A549 (cell line): ENCODE data around the gene DHRS11. TPM values are rescaled to one million over a fixed set of nuclear protein-coding genes. Genes with fewer than 3 reads are reported as not detected.

ENCODE experiments used
- ATAC-seq, 2 experiments: fragments of 200-7000 bp in 1 of 2; fragments of >200 bp in 1 of 2; cut with Nextera tagmentation in 1 of 2; cut with Tn5 transposase in 1 of 2; 3 replicates each; pipeline versions ENCODE4 v1.8.0 to v1.9.1; 2018 to 2020; ENCODE audit warnings: mild to moderate bottlenecking in 1 of 2, moderate library complexity in 1 of 2
- CTCF ChIA-PET: fragments of 300-600 bp; sonication (Branson Sonifier 250); formaldehyde crosslinking; extraction: SDS; loops from one replicate; lab custom pipeline; 2021; ENCODE audit warnings: antibody characterized with exemption, inconsistent platforms; lab: Yijun Ruan, JAX
- POLR2A ChIA-PET: fragments of 350-600 bp; formaldehyde crosslinking; extraction: SDS; loops from one replicate; lab custom pipeline; 2021; ENCODE audit warnings: antibody characterized with exemption, inconsistent platforms; lab: Yijun Ruan, JAX
- DNase-seq, 2 experiments: peaks; one replicate each; pipeline versions ENCODE4 v3.0.0 to v3.0.0-alpha.2; 2011 to 2016; ENCODE audit warnings: low read depth in 1 of 2, low spot score in 1 of 2
- FAIRE-seq: peaks from 2 replicates; lab custom pipeline; 2011; peaks lifted over from hg19 to GRCh38; lab: Jason Lieb, UNC
- H3K27ac ChIP-seq, 2 experiments: fragments of >200 bp; sonication (Bioruptor Twin); formaldehyde crosslinking; 3 replicates each; pipeline ENCODE4 v1.5.1; 2016 to 2017
- H3K4me1 ChIP-seq: fragments of >200 bp; sonication (Bioruptor Twin); formaldehyde crosslinking; 3 replicates; pipeline ENCODE4 v1.6.1; 2016
- H3K4me2 ChIP-seq: fragments of >200 bp; sonication (Bioruptor Twin); formaldehyde crosslinking; 3 replicates; pipeline ENCODE4 v1.6.1; 2016
- H3K4me3 ChIP-seq: fragments of >200 bp; sonication (Bioruptor Twin); formaldehyde crosslinking; 3 replicates; pipeline ENCODE4 v1.5.1; 2016
- H3K9me3 ChIP-seq: fragments of >200 bp; sonication (Bioruptor Twin); formaldehyde crosslinking; 3 replicates; pipeline ENCODE4 v1.6.1; 2016
- CBX2 ChIP-seq: fragments of 200-600 bp; sonication (generic); IDR thresholded peaks from 2 replicates; pipeline ENCODE4 v1.6.1; 2016; ENCODE audit warnings: low read depth, mild to moderate bottlenecking, borderline replicate concordance
- CEBPB ChIP-seq, 2 experiments: fragments of >200 bp in 1 of 2; sonication (Bioruptor Twin) in 1 of 2; formaldehyde crosslinking in 1 of 2; IDR thresholded peaks; 2 replicates each; pipeline ENCODE4 v1.6.1; 2012 to 2016
- CHD2 ChIP-seq: fragments of 150-350 bp; IDR thresholded peaks from 2 replicates; pipeline ENCODE4 v1.6.1; 2014; ENCODE audit warnings: low read length; ENCODE audit not compliant: partially characterized antibody
- EHMT2 ChIP-seq: fragments of 200-600 bp; sonication (generic); IDR thresholded peaks from 2 replicates; pipeline ENCODE4 v1.6.1; 2016; ENCODE audit warnings: antibody characterized with exemption, low read depth, mild to moderate bottlenecking, moderate library complexity
- ELK1 ChIP-seq: fragments of 150-350 bp; IDR thresholded peaks from 2 replicates; pipeline ENCODE4 v1.6.1; 2014; ENCODE audit warnings: low read depth, mild to moderate bottlenecking, low read length
- GATA3 ChIP-seq: IDR thresholded peaks from 2 replicates; pipeline ENCODE4 v1.6.1; 2012; ENCODE audit warnings: borderline replicate concordance
- HDAC2 ChIP-seq: fragments of 200-600 bp; sonication (generic); IDR thresholded peaks from 2 replicates; pipeline ENCODE4 v1.6.1; 2016
- HEYL ChIP-seq: fragments of 250-450 bp; sonication (Bioruptor Pico); IDR thresholded peaks from 2 replicates; pipeline ENCODE4 v1.8.0; 2021; ENCODE audit warnings: mild to moderate bottlenecking, moderate library complexity
- HOXB13 ChIP-seq: fragments of 250-450 bp; sonication (Bioruptor Pico); IDR thresholded peaks from 2 replicates; pipeline ENCODE4 v1.5.0; 2020; ENCODE audit warnings: low read depth, mild to moderate bottlenecking, moderate library complexity
- JUNB ChIP-seq: fragments of >200 bp; sonication (Bioruptor Twin); formaldehyde crosslinking; IDR thresholded peaks from 2 replicates; pipeline ENCODE4 v1.6.1; 2016
- KDM5A ChIP-seq: fragments of 200-600 bp; sonication (generic); IDR thresholded peaks from 2 replicates; pipeline ENCODE4 v1.6.1; 2016; ENCODE audit warnings: antibody characterized with exemption, mild to moderate bottlenecking
- MAFK ChIP-seq: fragments of 450-650 bp; IDR thresholded peaks from 2 replicates; pipeline ENCODE4 v1.6.1; 2014; ENCODE audit not compliant: partially characterized antibody
- MYC ChIP-seq: IDR thresholded peaks from 2 replicates; pipeline ENCODE4 v1.6.1; 2012; ENCODE audit warnings: mild to moderate bottlenecking, inconsistent platforms, low read length, improper control_type of control experiment, borderline replicate concordance
- NFE2L2 ChIP-seq: fragments of 150-350 bp; conservative IDR thresholded peaks from 2 replicates; pipeline ENCODE4 v1.6.1; 2014; ENCODE audit warnings: low read length
- NR3C1 ChIP-seq: fragments of >200 bp; sonication (Bioruptor Twin); formaldehyde crosslinking; IDR thresholded peaks from 3 replicates; pipeline ENCODE4 v1.6.1; 2017
- RARB ChIP-seq: fragments of 250-450 bp; sonication (Bioruptor Pico); IDR thresholded peaks from 2 replicates; pipeline ENCODE4 v1.8.0; 2021; ENCODE audit warnings: mild to moderate bottlenecking, moderate library complexity
- RCOR1 ChIP-seq: fragments of 150-350 bp; IDR thresholded peaks from 2 replicates; pipeline ENCODE4 v1.6.1; 2014; ENCODE audit warnings: antibody characterized with exemption, low read length, low read depth
- RFX5 ChIP-seq: fragments of 450-650 bp; IDR thresholded peaks from 2 replicates; pipeline ENCODE4 v1.7.1; 2014; ENCODE audit warnings: antibody characterized with exemption, mild to moderate bottlenecking, moderate library complexity
- SREBF2 ChIP-seq: fragments of 450-650 bp; IDR thresholded peaks from 2 replicates; pipeline ENCODE4 v1.6.1; 2014; ENCODE audit warnings: mild to moderate bottlenecking, moderate library complexity
- ZC3H11A ChIP-seq: fragments of 450-650 bp; IDR thresholded peaks from 2 replicates; pipeline ENCODE4 v1.6.1; 2014; ENCODE audit warnings: antibody characterized with exemption, mild to moderate bottlenecking
- WGBS: methylation state at CpG from one replicate; pipeline ENCODE4 v1.1.6; 2017; ENCODE audit errors: missing lambda C conversion rate; 5-methylcytosine and 5-hydroxymethylcytosine counted together
- polyA plus RNA-seq, 4 experiments: library from polyadenylated mRNA; depleted of rRNA in 3 of 4; stranded (reverse); fragments of >200 nt; fragmentation: RNase III in 1 of 4; extraction: RNeasy Plus Mini Kit Qiagen cat#74134 plus additional on column Dnase treatment in 1 of 4; gene quantifications; 2 replicates in 3 of 4; 3 replicates in 1 of 4; pipeline ENCODE4 v1.2.3, GENCODE V29; 2011 to 2017
- TF ChIP-seq, protein P1 (sequence below): fragments of 250-450 bp; sonication (Bioruptor Pico); IDR thresholded peaks from 2 replicates; pipeline ENCODE4 v1.5.0; 2020; ENCODE audit warnings: low read depth, mild to moderate bottlenecking, moderate library complexity
- TF ChIP-seq, protein P2 (sequence below): fragments of >200 bp; sonication (Bioruptor Twin); formaldehyde crosslinking; IDR thresholded peaks from 3 replicates; pipeline ENCODE4 v1.5.1; 2016

Gene DHRS11
- polyA plus RNA-seq, 2 of the 4 experiments (the other 2 are of a cell fraction): 9.5 to 9.6 TPM

DNA sequence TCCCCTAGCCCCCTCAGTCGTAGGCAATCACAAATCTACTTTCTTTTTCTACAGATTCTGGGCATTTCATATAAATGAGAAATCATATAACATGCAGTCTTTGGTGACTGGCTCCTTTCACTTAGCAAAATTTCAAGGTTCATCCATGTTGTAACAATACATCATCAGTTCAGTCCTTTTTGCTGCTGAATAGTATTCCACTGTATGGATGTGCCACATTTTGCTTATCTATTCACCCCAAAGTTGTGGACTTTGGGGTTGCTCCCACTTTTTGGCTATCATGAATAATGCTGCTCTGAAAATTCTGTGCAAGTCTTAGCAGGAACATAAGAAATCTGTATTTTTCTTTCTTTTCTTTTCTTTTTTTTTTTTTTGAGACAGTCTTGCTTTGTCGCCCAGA is 48.7 kb downstream of the DHRS11 start:
- TF ChIP-seq MAFK (no peak), HEYL (CRISPR knock-in tag) (no peak), KDM5A (no peak), RARB (no peak), ZC3H11A (no peak), NR3C1 (no peak), HOXB13 (CRISPR knock-in tag) (no peak), ELK1 (no peak), RFX5 (no peak), CBX2 (no peak), HDAC2 (no peak)
- 82% methylated on average over 2 of the region's 2 CpGs for WGBS
- no peak overlapping the region for H3K4me2 ChIP-seq
- POLR2A ChIA-PET: no interaction called here
- DNase-seq (no peak), ATAC-seq (no peak), FAIRE-seq (no peak)
- no peak overlapping the region for H3K4me3 ChIP-seq
- no peak overlapping the region for H3K27ac ChIP-seq
- CTCF ChIA-PET: interaction anchor here (1.2 to 4.9 kb wide), 3 partner anchors 11 to 572 kb away, joined by 3 to 39 read pairs (median 3); no protein-coding TSS in a partner anchor
- no peaks in the 10 kb centered on the region for H3K4me1 ChIP-seq
- no peaks in the 10 kb centered on the region for H3K9me3 ChIP-seq

- TF ChIP-seq CEBPB (IDR thresholded peaks at IDR 0.05): no peak
- no peak for TF ChIP-seq GATA3
- TF ChIP-seq CHD2: no peak
- TF ChIP-seq EHMT2: no peak
- TF ChIP-seq, protein P1, sequence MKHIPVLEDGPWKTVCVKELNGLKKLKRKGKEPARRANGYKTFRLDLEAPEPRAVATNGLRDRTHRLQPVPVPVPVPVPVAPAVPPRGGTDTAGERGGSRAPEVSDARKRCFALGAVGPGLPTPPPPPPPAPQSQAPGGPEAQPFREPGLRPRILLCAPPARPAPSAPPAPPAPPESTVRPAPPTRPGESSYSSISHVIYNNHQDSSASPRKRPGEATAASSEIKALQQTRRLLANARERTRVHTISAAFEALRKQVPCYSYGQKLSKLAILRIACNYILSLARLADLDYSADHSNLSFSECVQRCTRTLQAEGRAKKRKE (CRISPR knock-in tag): no peak
- no peak for TF ChIP-seq MAFK
- TF ChIP-seq SREBF2: no peak
- TF ChIP-seq MYC: no peak
- no peak for TF ChIP-seq NFE2L2
- TF ChIP-seq, protein P2, sequence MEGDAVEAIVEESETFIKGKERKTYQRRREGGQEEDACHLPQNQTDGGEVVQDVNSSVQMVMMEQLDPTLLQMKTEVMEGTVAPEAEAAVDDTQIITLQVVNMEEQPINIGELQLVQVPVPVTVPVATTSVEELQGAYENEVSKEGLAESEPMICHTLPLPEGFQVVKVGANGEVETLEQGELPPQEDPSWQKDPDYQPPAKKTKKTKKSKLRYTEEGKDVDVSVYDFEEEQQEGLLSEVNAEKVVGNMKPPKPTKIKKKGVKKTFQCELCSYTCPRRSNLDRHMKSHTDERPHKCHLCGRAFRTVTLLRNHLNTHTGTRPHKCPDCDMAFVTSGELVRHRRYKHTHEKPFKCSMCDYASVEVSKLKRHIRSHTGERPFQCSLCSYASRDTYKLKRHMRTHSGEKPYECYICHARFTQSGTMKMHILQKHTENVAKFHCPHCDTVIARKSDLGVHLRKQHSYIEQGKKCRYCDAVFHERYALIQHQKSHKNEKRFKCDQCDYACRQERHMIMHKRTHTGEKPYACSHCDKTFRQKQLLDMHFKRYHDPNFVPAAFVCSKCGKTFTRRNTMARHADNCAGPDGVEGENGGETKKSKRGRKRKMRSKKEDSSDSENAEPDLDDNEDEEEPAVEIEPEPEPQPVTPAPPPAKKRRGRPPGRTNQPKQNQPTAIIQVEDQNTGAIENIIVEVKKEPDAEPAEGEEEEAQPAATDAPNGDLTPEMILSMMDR: no peak
- TF ChIP-seq KDM5A: no peak
- TF ChIP-seq ELK1: no peak
- no peak for TF ChIP-seq RCOR1
- no peak for TF ChIP-seq ZC3H11A
- TF ChIP-seq JUNB: no peak
- no peak for FAIRE-seq
Measured at GRCh38 chr17:36640836-36641235, 49.2 kb downstream of the DHRS11 start.

More at GRCh38 chr17:36640836-36641235, 49.2 kb downstream of the DHRS11 start:
- ChIA-PET POLR2A (no interaction called here), CTCF (interaction anchor here (4.9 kb wide), 1 partner anchor 12 kb away, joined by 39 read pairs; no protein-coding TSS in a partner anchor)
- H3K4me3 ChIP-seq: no peak overlapping the region
- no peak for DNase-seq
- no peak overlapping the region for H3K4me2 ChIP-seq
- 52% methylated on average over 10 of the region's 10 CpGs for WGBS
- H3K4me1 ChIP-seq: no peaks in the 10 kb centered on the region
- no peak for ATAC-seq
- no peak overlapping the region for H3K27ac ChIP-seq
- no peaks in the 10 kb centered on the region for H3K9me3 ChIP-seq
